ENCODE results near the gene ALDH4A1.

The ALDH4A1 gene

DNA sequence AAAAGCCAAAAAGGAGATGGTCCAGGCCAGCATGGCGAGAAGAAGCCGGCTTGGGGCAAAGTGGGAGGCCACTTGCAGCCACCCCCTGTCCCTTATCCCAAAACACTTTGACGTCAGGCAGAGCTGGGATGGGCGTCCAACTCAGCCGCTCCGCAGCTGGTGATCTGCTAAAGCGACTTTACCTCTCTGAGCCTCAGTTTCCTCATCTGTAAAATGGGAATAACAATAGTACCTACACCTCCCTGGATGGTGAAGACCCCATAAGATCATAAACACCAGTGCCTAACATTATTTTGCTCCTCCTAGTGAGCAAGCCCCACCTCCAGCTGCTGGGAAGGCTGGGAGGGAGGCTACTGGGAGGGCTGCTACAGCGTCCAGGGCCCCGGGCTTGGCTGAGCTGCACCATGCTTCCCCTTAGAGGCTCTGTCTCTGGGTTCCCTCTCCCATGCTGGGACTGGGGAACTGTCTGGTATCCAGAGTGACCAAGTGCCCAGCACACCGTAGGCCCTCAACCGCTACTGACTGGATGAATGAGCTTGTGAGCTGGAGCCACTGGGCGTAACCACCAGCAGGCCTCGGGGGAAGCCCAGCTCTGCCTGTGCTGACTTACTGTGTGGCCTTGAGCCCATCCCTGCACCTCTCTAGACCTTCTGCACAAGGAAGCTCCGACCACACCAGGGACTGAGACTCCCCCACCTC, 35.8 kb upstream of the ALDH4A1 start:
- peaks cover 3% of the 10 kb centered on the region for H3K36me3 ChIP-seq (ENCODE audit: control insufficient read depth, insufficient read depth, low read length)

DNA sequence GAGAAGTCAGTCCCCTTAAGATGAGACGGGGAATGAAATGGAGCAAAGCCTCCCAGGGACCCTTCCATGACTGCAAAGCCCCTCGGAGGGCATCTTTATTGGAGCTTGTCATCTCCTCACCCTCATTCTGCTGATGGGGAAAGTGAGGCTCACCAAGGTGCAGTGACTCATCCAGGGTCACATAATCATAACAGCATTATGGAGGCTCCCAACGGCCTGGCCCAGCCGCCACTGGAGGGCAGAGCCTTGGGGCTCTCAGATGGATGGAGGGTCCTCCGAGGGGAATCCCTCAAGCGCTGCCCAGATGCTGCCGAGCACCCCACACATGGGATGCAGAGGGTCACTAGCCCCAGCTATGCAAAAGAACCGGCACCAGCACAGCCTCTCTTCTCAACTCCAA, 35.2 kb upstream of the ALDH4A1 start:
- Histone ChIP-seq H3K9me3 (ENCODE audit: control insufficient read depth, low read length) (no peaks in the 10 kb centered on the region), H3K4me3 (ENCODE audit: extremely low read depth, insufficient read depth, low read length, poor library complexity, severe bottlenecking) (no peak overlapping the region), H3K27ac (ENCODE audit: low read depth, low read length, severe bottlenecking) (no peak overlapping the region), H3K36me3 (ENCODE audit: control insufficient read depth, insufficient read depth, low read length) (no peaks in the 10 kb centered on the region), H3K4me1 (ENCODE audit: control insufficient read depth, insufficient read depth, low read length, poor library complexity, severe bottlenecking) (peaks cover 55% of the 10 kb centered on the region)
- 92 to 95% methylated on average over 6 to 8 of the region's 8 CpGs for WGBS, 2 experiments (ENCODE audit: insufficient coverage in 2 of 2)

More for the DNA sequence above, 35.8 kb upstream of the ALDH4A1 start:
- H3K27ac ChIP-seq (ENCODE audit: low read depth, low read length, severe bottlenecking) = no peak overlapping the region
- H3K4me3 ChIP-seq (ENCODE audit: extremely low read depth, insufficient read depth, low read length, poor library complexity, severe bottlenecking) = no peak overlapping the region
- H3K4me1 ChIP-seq (ENCODE audit: control insufficient read depth, insufficient read depth, low read length, poor library complexity, severe bottlenecking) = peaks cover 52% of the 10 kb centered on the region
- WGBS, 2 experiments (ENCODE audit: insufficient coverage in 2 of 2) = 88 to 90% methylated on average over 13 of the region's 14 CpGs
- no peaks in the 10 kb centered on the region for H3K9me3 ChIP-seq (ENCODE audit: control insufficient read depth, low read length)

DNA sequence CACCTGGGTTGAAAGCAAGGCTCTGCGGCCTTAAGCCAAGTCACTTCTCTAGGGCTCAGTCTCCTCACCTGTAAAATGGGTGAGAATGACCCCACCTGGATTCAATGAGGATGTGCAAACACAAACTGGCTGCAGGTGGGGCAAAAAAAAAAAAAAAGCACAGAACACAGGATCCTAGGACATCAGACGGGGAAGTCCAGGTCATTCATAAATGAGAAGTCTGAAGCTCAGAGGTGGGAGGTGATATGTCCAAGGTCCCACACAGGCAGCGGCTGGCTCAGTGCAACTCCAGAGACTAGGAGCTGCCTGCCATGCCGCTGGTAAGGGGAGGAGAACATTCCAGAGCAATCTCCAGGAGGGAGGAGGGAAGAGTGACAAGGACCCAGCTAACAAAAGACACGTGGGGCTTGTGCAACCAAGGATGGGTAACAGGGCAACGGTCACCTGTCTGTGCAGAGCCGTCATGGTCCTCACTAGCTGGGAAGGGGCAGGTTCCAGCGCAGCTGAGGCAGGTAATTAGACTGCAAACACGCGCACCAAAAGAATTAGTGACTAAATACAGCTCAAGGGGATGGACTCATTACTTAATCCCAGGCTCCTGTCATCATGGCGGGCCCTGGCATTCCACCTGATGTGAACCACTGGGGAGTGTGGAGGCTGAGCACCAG, 34.6 kb upstream of the ALDH4A1 start:
- no peaks in the 10 kb centered on the region for H3K36me3 ChIP-seq (ENCODE audit: control insufficient read depth, insufficient read depth, low read length)

DNA sequence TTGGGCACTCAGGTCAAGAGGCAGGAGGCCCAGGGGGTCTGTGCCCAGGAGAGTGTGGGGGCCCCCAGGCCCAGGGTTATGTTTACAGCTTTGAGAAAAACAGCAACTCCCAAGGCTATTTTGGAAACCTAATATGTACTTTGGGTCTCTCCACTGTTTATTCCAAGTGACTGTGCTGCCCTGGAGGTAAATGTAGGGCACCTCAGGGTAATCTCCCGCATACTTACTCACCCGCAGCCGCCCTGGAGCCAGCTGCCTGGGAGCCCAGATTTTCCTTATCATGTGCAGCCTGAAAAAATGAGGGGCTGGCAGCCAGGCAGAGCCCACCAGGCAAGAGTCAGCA, 34.1 kb upstream of the ALDH4A1 start:
- Histone ChIP-seq H3K36me3 (ENCODE audit: control insufficient read depth, insufficient read depth, low read length) (no peaks in the 10 kb centered on the region), H3K9me3 (ENCODE audit: control insufficient read depth, low read length) (no peaks in the 10 kb centered on the region), H3K4me1 (ENCODE audit: control insufficient read depth, insufficient read depth, low read length, poor library complexity, severe bottlenecking) (peaks cover 50% of the 10 kb centered on the region), H3K4me3 (ENCODE audit: extremely low read depth, insufficient read depth, low read length, poor library complexity, severe bottlenecking) (no peak overlapping the region), H3K27ac (ENCODE audit: low read depth, low read length, severe bottlenecking) (no peak overlapping the region)
- 100% methylated on average over 2 to 3 of the region's 3 CpGs for WGBS, 2 experiments (ENCODE audit: insufficient coverage in 2 of 2)

More for the DNA sequence above, 34.6 kb upstream of the ALDH4A1 start:
- H3K9me3 ChIP-seq (ENCODE audit: control insufficient read depth, low read length) = no peaks in the 10 kb centered on the region
- WGBS, 2 experiments (ENCODE audit: insufficient coverage in 2 of 2) = 78 to 85% methylated on average over 10 to 11 of the region's 11 CpGs
- H3K27ac ChIP-seq (ENCODE audit: low read depth, low read length, severe bottlenecking) = no peak overlapping the region
- H3K4me3 ChIP-seq (ENCODE audit: extremely low read depth, insufficient read depth, low read length, poor library complexity, severe bottlenecking) = no peak overlapping the region
- peaks cover 53% of the 10 kb centered on the region for H3K4me1 ChIP-seq (ENCODE audit: control insufficient read depth, insufficient read depth, low read length, poor library complexity, severe bottlenecking)

DNA sequence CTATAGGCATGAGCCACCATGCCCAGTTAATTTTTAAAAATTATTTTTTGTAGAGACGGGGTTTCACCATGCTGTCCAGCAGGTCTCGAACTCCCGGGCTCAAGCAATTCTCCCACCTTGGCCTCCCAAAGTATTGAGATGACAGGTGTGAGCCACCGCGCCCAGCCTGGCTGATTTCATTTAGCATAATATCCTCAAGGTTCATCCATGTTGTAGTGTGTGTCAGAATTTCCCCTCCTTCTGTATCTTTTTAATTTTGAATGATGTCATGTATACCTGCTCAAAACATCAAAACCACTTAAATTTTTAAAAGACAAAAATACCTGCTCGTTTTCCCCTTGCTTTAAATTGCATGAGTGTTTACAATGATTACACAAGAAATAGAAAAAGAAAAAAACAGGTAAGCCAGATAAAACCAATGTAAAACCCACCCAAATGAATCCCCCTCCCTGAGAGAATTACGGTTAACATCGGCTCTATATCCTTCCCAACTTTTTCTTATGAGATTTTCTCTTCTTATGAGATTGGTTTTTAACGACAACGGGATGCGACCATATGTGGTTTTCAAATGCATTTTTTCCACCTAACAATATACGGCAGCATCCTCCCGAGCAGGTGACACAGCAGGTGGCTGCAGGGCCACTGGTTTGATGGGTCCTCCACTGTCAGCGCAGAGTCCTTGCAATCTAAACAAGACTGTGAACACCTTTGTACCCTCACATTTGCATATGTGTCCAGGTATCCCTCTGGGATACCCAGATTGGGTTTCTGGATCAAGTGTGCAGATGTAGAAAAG, 32.0 kb upstream of the ALDH4A1 start:
- peaks cover 37% of the 10 kb centered on the region for H3K4me1 ChIP-seq (ENCODE audit: control insufficient read depth, insufficient read depth, low read length, poor library complexity, severe bottlenecking)
- no peaks in the 10 kb centered on the region for H3K9me3 ChIP-seq (ENCODE audit: control insufficient read depth, low read length)
- 84 to 86% methylated on average over 10 to 11 of the region's 14 CpGs for WGBS, 2 experiments (ENCODE audit: insufficient coverage in 2 of 2)
- H3K36me3 ChIP-seq (ENCODE audit: control insufficient read depth, insufficient read depth, low read length) = no peaks in the 10 kb centered on the region
- H3K27ac ChIP-seq (ENCODE audit: low read depth, low read length, severe bottlenecking) = no peak overlapping the region
- no peak overlapping the region for H3K4me3 ChIP-seq (ENCODE audit: extremely low read depth, insufficient read depth, low read length, poor library complexity, severe bottlenecking)

DNA sequence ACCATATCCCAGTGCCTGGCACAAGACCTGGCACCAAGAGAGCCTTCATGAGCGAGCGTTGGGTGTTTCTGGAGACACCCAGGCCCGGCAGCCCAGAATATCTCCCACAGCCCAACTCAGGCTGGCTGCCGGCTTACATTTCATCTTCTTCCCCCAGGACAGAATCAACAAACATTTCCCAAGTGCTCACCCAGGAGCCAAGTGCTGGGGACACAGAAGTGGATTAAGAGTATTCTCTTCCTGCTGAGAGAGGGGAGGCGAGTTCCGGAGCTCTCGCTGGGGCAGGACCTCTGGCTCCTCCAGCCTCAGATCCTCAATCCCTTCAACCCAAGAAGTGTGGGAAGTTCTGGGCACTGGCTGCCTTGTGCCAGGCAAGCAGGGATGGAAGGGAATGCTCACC, 30.5 kb upstream of the ALDH4A1 start:
- Histone ChIP-seq H3K27ac (ENCODE audit: low read depth, low read length, severe bottlenecking) (no peak overlapping the region), H3K9me3 (ENCODE audit: control insufficient read depth, low read length) (no peaks in the 10 kb centered on the region), H3K4me1 (ENCODE audit: control insufficient read depth, insufficient read depth, low read length, poor library complexity, severe bottlenecking) (peaks cover 33% of the 10 kb centered on the region), H3K4me3 (ENCODE audit: extremely low read depth, insufficient read depth, low read length, poor library complexity, severe bottlenecking) (no peak overlapping the region), H3K36me3 (ENCODE audit: control insufficient read depth, insufficient read depth, low read length) (no peaks in the 10 kb centered on the region)
- WGBS, 2 experiments (ENCODE audit: insufficient coverage in 2 of 2) = 60 to 63% methylated on average over 1 to 2 of the region's 7 CpGs

DNA sequence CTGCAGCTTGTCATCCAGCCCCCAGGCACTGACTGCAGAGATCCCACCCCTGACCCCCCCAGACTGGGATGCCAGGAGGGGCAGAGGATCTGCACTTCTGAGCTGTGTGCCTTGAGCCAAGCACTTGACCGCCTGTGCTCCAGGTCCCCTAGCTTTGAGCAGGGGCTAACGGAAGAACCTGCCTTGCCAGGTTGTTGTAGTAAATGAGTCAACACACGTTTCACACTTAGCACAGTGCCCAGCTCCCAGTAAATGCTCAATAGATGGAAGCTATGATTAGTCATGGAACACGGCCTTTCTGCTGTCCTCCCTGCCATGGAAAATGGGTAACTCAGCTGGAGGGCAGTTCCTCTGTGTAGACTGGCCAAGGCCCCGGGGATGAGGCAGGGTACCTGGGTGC, 30.0 kb upstream of the ALDH4A1 start:
- Histone ChIP-seq H3K4me1 (ENCODE audit: control insufficient read depth, insufficient read depth, low read length, poor library complexity, severe bottlenecking) (peaks cover 38% of the 10 kb centered on the region), H3K36me3 (ENCODE audit: control insufficient read depth, insufficient read depth, low read length) (no peaks in the 10 kb centered on the region), H3K4me3 (ENCODE audit: extremely low read depth, insufficient read depth, low read length, poor library complexity, severe bottlenecking) (no peak overlapping the region), H3K27ac (ENCODE audit: low read depth, low read length, severe bottlenecking) (no peak overlapping the region), H3K9me3 (ENCODE audit: control insufficient read depth, low read length) (no peaks in the 10 kb centered on the region)
- 80 to 90% methylated on average over 4 to 5 of the region's 5 CpGs for WGBS, 2 experiments (ENCODE audit: insufficient coverage in 2 of 2)

DNA sequence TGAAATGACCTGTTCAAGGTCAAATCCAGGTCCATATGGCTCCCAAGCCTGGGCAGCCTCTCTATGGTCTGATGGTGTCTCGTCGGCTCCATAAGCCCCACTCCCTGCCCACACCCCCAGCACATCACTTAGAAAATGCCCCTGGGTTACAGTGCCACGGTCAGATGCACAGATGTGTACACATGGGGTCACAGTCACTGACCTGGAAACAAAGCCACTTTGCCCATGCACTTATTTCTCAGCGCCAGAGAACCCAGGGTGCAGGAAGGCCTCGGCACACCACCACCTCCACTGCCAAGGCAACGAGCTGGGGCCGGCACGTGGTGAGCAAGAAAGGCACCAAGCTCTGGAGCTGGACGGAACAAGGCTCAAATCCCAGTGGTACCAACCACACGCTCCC, 29.4 kb upstream of the ALDH4A1 start:
- WGBS, 2 experiments (ENCODE audit: insufficient coverage in 2 of 2) = 82 to 86% methylated on average over 8 to 10 of the region's 10 CpGs
- Histone ChIP-seq H3K36me3 (ENCODE audit: control insufficient read depth, insufficient read depth, low read length) (no peaks in the 10 kb centered on the region), H3K9me3 (ENCODE audit: control insufficient read depth, low read length) (no peaks in the 10 kb centered on the region), H3K27ac (ENCODE audit: low read depth, low read length, severe bottlenecking) (no peak overlapping the region), H3K4me1 (ENCODE audit: control insufficient read depth, insufficient read depth, low read length, poor library complexity, severe bottlenecking) (peaks cover 38% of the 10 kb centered on the region), H3K4me3 (ENCODE audit: extremely low read depth, insufficient read depth, low read length, poor library complexity, severe bottlenecking) (no peak overlapping the region)

DNA sequence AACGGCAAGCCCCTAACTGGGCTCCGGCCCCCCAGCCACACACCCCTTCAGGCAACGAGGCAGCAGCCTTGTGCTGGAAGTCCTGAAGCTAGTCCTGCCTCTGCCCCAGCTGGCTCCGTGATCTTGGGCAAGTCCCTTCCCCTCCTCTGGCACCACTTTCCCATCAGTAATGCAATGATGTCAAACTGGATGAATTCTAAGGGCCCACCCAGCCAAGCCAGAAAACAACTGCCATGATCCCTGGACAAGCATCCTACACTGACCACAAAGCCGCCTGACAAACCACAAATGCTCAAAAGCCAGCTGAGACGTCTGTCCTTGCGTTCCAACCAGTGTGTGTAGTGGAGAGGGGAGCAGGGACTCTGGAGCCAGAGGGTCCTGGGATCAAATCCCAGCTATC, 27.3 kb upstream of the ALDH4A1 start:
- Histone ChIP-seq H3K4me3 (ENCODE audit: extremely low read depth, insufficient read depth, low read length, poor library complexity, severe bottlenecking) (no peak overlapping the region), H3K4me1 (ENCODE audit: control insufficient read depth, insufficient read depth, low read length, poor library complexity, severe bottlenecking) (peaks cover 47% of the 10 kb centered on the region), H3K27ac (ENCODE audit: low read depth, low read length, severe bottlenecking) (no peak overlapping the region), H3K36me3 (ENCODE audit: control insufficient read depth, insufficient read depth, low read length) (no peaks in the 10 kb centered on the region), H3K9me3 (ENCODE audit: control insufficient read depth, low read length) (no peaks in the 10 kb centered on the region)
- 91 to 96% methylated on average over 4 to 7 of the region's 7 CpGs for WGBS, 2 experiments (ENCODE audit: insufficient coverage in 2 of 2)

DNA sequence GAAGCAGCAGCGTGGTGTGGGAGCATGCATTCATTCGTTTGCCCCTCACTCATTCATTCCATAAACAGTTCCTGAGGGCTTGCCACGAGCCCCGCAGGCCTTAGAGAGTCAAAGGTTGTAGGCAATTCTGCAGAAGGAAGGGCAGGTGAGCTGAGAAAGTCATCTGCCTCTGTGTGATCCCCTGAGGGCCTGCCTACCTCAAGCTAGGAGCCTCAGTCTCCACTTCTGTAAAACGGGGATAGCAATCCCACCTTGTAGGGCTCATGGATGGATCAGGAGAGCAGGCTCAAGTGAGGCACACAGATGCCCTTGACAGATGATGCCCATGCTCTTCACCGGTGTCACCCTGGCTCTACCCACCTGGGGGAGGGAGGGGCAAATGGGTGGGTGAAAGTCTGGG, 26.6 kb upstream of the ALDH4A1 start:
- H3K36me3 ChIP-seq (ENCODE audit: control insufficient read depth, insufficient read depth, low read length) = no peaks in the 10 kb centered on the region
- 90 to 96% methylated on average over 4 of the region's 6 CpGs for WGBS, 2 experiments (ENCODE audit: insufficient coverage in 2 of 2)
- no peak overlapping the region for H3K4me3 ChIP-seq (ENCODE audit: extremely low read depth, insufficient read depth, low read length, poor library complexity, severe bottlenecking)
- no peaks in the 10 kb centered on the region for H3K9me3 ChIP-seq (ENCODE audit: control insufficient read depth, low read length)
- peaks cover 54% of the 10 kb centered on the region for H3K4me1 ChIP-seq (ENCODE audit: control insufficient read depth, insufficient read depth, low read length, poor library complexity, severe bottlenecking)
- H3K27ac ChIP-seq (ENCODE audit: low read depth, low read length, severe bottlenecking) = no peak overlapping the region
